Neural cell (in vitro differentiated cells): ENCODE measurements around the gene RGS12. TPM values are rescaled to one million over a fixed set of nuclear protein-coding genes. Genes with fewer than 3 reads are reported as not detected.

Experiments used
- H2AFZ ChIP-seq: fragments of 200-600, 300-800 bp; sonication (generic), shearing (Covaris generic); 2 replicates; pipeline ENCODE4 v1.6.0; 2014; ENCODE audit warnings: low read depth, mild to moderate bottlenecking, antibody characterized with exemption, low read length, moderate library complexity
- H3F3A ChIP-seq: fragments of 200-600 bp; shearing (Covaris generic); 2 replicates; pipeline ENCODE4 v1.6.1; 2016; ENCODE audit warnings: mild to moderate bottlenecking, moderate library complexity, mixed read lengths, antibody characterized with exemption, low read length; ENCODE audit not compliant: insufficient read depth, poor library complexity, severe bottlenecking
- H3K27ac ChIP-seq: fragments of 200-600, 300-800 bp; sonication (generic), shearing (Covaris generic); 2 replicates; pipeline ENCODE4 v1.5.1; 2014; ENCODE audit warnings: mild to moderate bottlenecking, low read length, moderate library complexity
- H3K27me3 ChIP-seq: fragments of 300-800, 200-600 bp; sonication (generic), shearing (Covaris generic); 2 replicates; pipeline ENCODE4 v1.6.0; 2014; ENCODE audit warnings: mild to moderate bottlenecking, low read depth, low read length, moderate library complexity; ENCODE audit not compliant: insufficient read depth
- H3K36me3 ChIP-seq: fragments of 300-800, 200-600 bp; sonication (generic), shearing (Covaris generic); 2 replicates; pipeline ENCODE4 v1.5.1; 2014; ENCODE audit warnings: mild to moderate bottlenecking, antibody characterized with exemption, low read length, moderate library complexity; ENCODE audit not compliant: insufficient read depth
- H3K4me2 ChIP-seq: fragments of 300-800, 200-600 bp; sonication (generic), shearing (Covaris generic); 2 replicates; pipeline ENCODE4 v1.6.0; 2014; ENCODE audit warnings: mild to moderate bottlenecking, low read length
- H3K4me3 ChIP-seq: fragments of 300-800, 200-600 bp; sonication (generic), shearing (Covaris generic); 2 replicates; pipeline ENCODE4 v1.5.1; 2014; ENCODE audit warnings: mild to moderate bottlenecking, low read length, moderate library complexity
- H3K79me2 ChIP-seq: fragments of 200-600 bp; shearing (Covaris generic); replicated peaks from 2 replicates; pipeline ENCODE4 v1.6.0; 2014; ENCODE audit warnings: mild to moderate bottlenecking, low read length, moderate library complexity; ENCODE audit not compliant: insufficient read depth
- H3K9ac ChIP-seq: fragments of 300-800, 200-600 bp; sonication (generic), shearing (Covaris generic); 2 replicates; pipeline ENCODE4 v1.6.1; 2016; ENCODE audit warnings: mild to moderate bottlenecking, low read length, mixed read lengths
- H3K9me2 ChIP-seq: fragments of 200-600 bp; shearing (Covaris generic); 2 replicates; pipeline ENCODE4 v1.6.1; 2016; ENCODE audit warnings: mild to moderate bottlenecking, low read length, mixed read lengths; ENCODE audit not compliant: insufficient read depth
- H3K9me3 ChIP-seq: fragments of 200-600, 300-800 bp; sonication (generic), shearing (Covaris generic); 2 replicates; pipeline ENCODE4 v1.6.1; 2016; ENCODE audit warnings: mild to moderate bottlenecking, mixed run types, low read length, moderate library complexity, mixed read lengths
- H4K20me1 ChIP-seq: fragments of 200-600 bp; shearing (Covaris generic); 2 replicates; pipeline ENCODE4 v1.6.1; 2016; ENCODE audit warnings: mild to moderate bottlenecking, mixed run types; ENCODE audit not compliant: insufficient read depth
- CTCF ChIP-seq: fragments of 450-650 bp; IDR thresholded peaks from 2 replicates; pipeline ENCODE4 v1.5.1; 2014; ENCODE audit warnings: antibody characterized with exemption, mild to moderate bottlenecking, moderate library complexity; ENCODE audit not compliant: poor library complexity, severe bottlenecking
- EP300 ChIP-seq: fragments of 450-650 bp; conservative IDR thresholded peaks from 2 replicates; pipeline ENCODE4 v1.6.1; 2014; ENCODE audit warnings: antibody characterized with exemption, mild to moderate bottlenecking, moderate library complexity; ENCODE audit not compliant: poor library complexity, severe bottlenecking
- EZH2 ChIP-seq: fragments of 200-600, 300-800 bp; shearing (Covaris generic), sonication (generic); IDR thresholded peaks from 2 replicates; pipeline ENCODE4 v1.6.1; 2014; ENCODE audit warnings: antibody characterized with exemption, low read length, borderline replicate concordance, mild to moderate bottlenecking; ENCODE audit not compliant: insufficient read depth, poor library complexity, severe bottlenecking
- MXI1 ChIP-seq: fragments of 450-650 bp; conservative IDR thresholded peaks from 2 replicates; pipeline ENCODE4 v1.6.1; 2014; ENCODE audit warnings: antibody characterized with exemption, mild to moderate bottlenecking; ENCODE audit not compliant: poor library complexity, severe bottlenecking
- POLR2AphosphoS5 ChIP-seq: IDR thresholded peaks from 2 replicates; pipeline ENCODE4 v1.6.1; 2012
- RAD21 ChIP-seq: fragments of 450-650 bp; conservative IDR thresholded peaks from 2 replicates; pipeline ENCODE4 v1.6.1; 2014; ENCODE audit warnings: antibody characterized with exemption, mild to moderate bottlenecking, moderate library complexity
- SMC3 ChIP-seq: fragments of 450-650 bp; conservative IDR thresholded peaks from 2 replicates; pipeline ENCODE4 v1.6.1; 2014; ENCODE audit warnings: antibody characterized with exemption, mild to moderate bottlenecking, moderate library complexity; ENCODE audit not compliant: poor library complexity
- TAF1 ChIP-seq: IDR thresholded peaks from 2 replicates; pipeline ENCODE4 v1.6.1; 2012; ENCODE audit warnings: low read depth
- polyA plus RNA-seq: library from polyadenylated mRNA; depleted of rRNA; stranded (reverse); fragments of >200 nt; gene quantifications from 2 replicates; pipeline ENCODE4 v1.2.3, GENCODE V29; 2014
- TF ChIP-seq, protein P1 (sequence below): IDR thresholded peaks from 2 replicates; pipeline ENCODE4 v1.6.1; 2012; ENCODE audit warnings: borderline replicate concordance

RGS12 gene
- polyA plus RNA-seq, 1 donor from 2014 or later, result 66.4 TPM

DNA sequence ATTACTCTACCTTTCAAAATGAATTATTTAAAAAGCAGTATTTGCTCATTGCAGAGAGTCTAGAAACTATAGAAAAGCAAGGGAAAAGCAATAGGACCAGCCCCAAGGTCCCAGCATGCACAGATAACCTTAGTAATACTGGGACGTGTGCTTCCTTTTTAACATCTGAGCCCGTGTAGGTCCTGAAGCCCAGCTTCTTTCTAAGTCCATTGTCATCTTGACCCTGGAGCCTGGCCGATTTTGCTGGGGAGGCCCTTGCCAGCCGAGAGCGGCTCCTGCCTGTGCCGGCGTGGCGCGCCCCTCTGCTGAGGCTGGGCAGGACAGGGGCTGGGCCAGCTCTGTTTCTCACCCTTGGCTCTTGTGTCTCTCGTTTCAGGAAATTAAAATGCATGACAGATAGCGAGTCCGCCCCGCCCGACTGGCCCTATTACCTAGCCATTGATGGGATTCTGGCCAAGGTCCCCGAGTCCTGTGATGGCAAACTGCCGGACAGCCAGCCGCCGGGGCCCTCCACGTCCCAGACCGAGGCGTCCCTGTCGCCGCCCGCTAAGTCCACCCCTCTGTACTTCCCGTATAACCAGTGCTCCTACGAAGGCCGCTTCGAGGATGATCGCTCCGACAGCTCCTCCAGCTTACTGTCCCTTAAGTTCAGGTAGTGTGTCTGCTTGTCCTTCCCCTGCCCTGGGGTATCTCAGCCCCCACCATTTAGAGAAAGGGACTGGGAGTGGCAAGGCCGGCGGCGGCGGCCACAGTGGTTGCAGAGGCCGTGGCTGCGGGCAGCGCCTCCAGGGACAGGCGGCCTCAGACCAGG, 39.8 kb upstream of the RGS12 start:
- Histone ChIP-seq H3K36me3 (no peaks in the 10 kb centered on the region), H3K4me3 (no peak overlapping the region), H3K4me2 (no peak overlapping the region), H3K9me2 (no peaks in the 10 kb centered on the region), H3K9me3 (no peaks in the 10 kb centered on the region), H2AFZ (no peak overlapping the region), H4K20me1 (no peaks in the 10 kb centered on the region), H3F3A (peaks cover 5% of the 10 kb centered on the region), H3K27ac (no peak overlapping the region), H3K27me3 (no peaks in the 10 kb centered on the region), H3K9ac (no peak overlapping the region), H3K79me2 (no peaks in the 10 kb centered on the region)
- TF ChIP-seq EP300 (no peak), RAD21 (no peak), MXI1 (no peak), POLR2AphosphoS5 (no peak), EZH2 (no peak), TAF1 (no peak), SMC3 (no peak), CTCF (no peak)
- TF ChIP-seq, protein P1, sequence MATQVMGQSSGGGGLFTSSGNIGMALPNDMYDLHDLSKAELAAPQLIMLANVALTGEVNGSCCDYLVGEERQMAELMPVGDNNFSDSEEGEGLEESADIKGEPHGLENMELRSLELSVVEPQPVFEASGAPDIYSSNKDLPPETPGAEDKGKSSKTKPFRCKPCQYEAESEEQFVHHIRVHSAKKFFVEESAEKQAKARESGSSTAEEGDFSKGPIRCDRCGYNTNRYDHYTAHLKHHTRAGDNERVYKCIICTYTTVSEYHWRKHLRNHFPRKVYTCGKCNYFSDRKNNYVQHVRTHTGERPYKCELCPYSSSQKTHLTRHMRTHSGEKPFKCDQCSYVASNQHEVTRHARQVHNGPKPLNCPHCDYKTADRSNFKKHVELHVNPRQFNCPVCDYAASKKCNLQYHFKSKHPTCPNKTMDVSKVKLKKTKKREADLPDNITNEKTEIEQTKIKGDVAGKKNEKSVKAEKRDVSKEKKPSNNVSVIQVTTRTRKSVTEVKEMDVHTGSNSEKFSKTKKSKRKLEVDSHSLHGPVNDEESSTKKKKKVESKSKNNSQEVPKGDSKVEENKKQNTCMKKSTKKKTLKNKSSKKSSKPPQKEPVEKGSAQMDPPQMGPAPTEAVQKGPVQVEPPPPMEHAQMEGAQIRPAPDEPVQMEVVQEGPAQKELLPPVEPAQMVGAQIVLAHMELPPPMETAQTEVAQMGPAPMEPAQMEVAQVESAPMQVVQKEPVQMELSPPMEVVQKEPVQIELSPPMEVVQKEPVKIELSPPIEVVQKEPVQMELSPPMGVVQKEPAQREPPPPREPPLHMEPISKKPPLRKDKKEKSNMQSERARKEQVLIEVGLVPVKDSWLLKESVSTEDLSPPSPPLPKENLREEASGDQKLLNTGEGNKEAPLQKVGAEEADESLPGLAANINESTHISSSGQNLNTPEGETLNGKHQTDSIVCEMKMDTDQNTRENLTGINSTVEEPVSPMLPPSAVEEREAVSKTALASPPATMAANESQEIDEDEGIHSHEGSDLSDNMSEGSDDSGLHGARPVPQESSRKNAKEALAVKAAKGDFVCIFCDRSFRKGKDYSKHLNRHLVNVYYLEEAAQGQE, result no peak

GRCh38 chr4:3253808-3254207, 39.0 kb upstream of the RGS12 start:
- H3K4me3 ChIP-seq, result no peak overlapping the region
- no peaks in the 10 kb centered on the region for H3K27me3 ChIP-seq
- H3K27ac ChIP-seq, result no peak overlapping the region
- H3K9me2 ChIP-seq, result no peaks in the 10 kb centered on the region
- H3K36me3 ChIP-seq, result no peaks in the 10 kb centered on the region
- no peak overlapping the region for H2AFZ ChIP-seq
- H3K9ac ChIP-seq, result no peak overlapping the region
- H3K79me2 ChIP-seq, result no peaks in the 10 kb centered on the region
- no peaks in the 10 kb centered on the region for H4K20me1 ChIP-seq
- TF ChIP-seq, protein P1, result no peak
- TF ChIP-seq EZH2, result no peak
- TF ChIP-seq CTCF, result no peak
- TF ChIP-seq SMC3, result no peak
- TF ChIP-seq MXI1, result no peak
- no peak for TF ChIP-seq POLR2AphosphoS5
- TF ChIP-seq RAD21, result no peak
- TF ChIP-seq TAF1, result no peak
- H3K9me3 ChIP-seq, result no peaks in the 10 kb centered on the region
- H3K4me2 ChIP-seq, result no peak overlapping the region
- H3F3A ChIP-seq, result peaks cover 5% of the 10 kb centered on the region
